A673 (cell line): ENCODE data around the gene RHBDF2.

Experiments used
- EZH2 ChIP-seq: fragments of 200-600 bp; sonication (generic); IDR thresholded peaks from 2 replicates; pipeline ENCODE4 v1.6.1; 2017; ENCODE audit warnings: borderline replicate concordance, low read depth, mild to moderate bottlenecking, mixed read lengths, antibody characterized with exemption, low read length; ENCODE audit not compliant: poor library complexity, severe bottlenecking
- TF ChIP-seq, protein P1 (sequence below): fragments of 300-800, 200-600 bp; sonication (generic); conservative IDR thresholded peaks from 2 replicates; pipeline ENCODE4 v1.5.1; 2017; ENCODE audit warnings: low read depth, mild to moderate bottlenecking, antibody characterized with exemption, low read length, moderate library complexity, mixed read lengths

GRCh38 chr17:76477576-76477975 lies 23.6 kb downstream of the RHBDF2 start:
- TF ChIP-seq, protein P1, sequence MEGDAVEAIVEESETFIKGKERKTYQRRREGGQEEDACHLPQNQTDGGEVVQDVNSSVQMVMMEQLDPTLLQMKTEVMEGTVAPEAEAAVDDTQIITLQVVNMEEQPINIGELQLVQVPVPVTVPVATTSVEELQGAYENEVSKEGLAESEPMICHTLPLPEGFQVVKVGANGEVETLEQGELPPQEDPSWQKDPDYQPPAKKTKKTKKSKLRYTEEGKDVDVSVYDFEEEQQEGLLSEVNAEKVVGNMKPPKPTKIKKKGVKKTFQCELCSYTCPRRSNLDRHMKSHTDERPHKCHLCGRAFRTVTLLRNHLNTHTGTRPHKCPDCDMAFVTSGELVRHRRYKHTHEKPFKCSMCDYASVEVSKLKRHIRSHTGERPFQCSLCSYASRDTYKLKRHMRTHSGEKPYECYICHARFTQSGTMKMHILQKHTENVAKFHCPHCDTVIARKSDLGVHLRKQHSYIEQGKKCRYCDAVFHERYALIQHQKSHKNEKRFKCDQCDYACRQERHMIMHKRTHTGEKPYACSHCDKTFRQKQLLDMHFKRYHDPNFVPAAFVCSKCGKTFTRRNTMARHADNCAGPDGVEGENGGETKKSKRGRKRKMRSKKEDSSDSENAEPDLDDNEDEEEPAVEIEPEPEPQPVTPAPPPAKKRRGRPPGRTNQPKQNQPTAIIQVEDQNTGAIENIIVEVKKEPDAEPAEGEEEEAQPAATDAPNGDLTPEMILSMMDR: no peak
- no peak for TF ChIP-seq EZH2
